ENCODE data around the gene RADIL.

Gene RADIL

DNA sequence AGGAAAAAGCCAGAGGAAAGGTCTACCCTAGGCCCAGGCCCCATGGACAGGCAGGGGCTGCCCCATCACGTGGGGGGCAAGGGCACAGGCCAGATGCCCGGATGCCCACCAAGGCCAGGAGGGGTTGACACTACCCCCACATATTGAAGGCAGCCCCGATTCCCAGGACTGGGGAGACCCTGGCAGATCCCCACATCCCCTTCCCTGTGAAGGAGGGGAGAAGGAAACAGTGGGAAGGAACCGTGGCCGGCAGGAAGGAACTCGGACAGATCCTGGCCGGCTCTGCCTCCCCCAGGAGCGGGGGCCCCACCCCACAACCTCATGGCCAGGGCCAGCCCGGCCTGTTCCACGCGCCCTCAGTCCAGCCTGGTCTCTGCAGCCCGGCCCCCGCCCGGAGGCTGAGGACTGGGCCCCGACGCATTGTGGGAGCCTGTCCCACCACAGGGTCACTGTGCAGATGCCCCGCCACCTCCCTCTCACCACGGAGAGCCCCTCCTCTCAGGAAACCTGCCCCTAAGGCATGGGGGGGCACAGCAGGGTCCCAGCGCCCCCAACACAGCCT lies 63.0 kb downstream of the RADIL start:
- Histone ChIP-seq H3K4me3 (ENCODE audit: low read length in 2 of 2) (no peak overlapping the region), H3K27me3 (ENCODE audit: control insufficient read depth in 2 of 2, insufficient read depth in 2 of 2, low read length in 2 of 2) (no peaks in the 10 kb centered on the region), H3K36me3 (ENCODE audit: control insufficient read depth in 2 of 2, insufficient read depth in 2 of 2, low read length in 2 of 2) (no peaks in the 10 kb centered on the region), H3K27ac (ENCODE audit: low read depth in 2 of 2, low read length in 2 of 2) (no peak overlapping the region), H3K9me3 (ENCODE audit: control insufficient read depth in 2 of 2, low read length in 2 of 2) (no peaks in the 10 kb centered on the region), H3K9ac (ENCODE audit: low read depth in 1 of 2, low read length in 2 of 2) (no peak overlapping the region), H3K4me1 (ENCODE audit: control insufficient read depth in 2 of 2, insufficient read depth in 2 of 2, low read length in 2 of 2) (no peaks in the 10 kb centered on the region)

- no peak overlapping the region for H3K27ac ChIP-seq (ENCODE audit: low read depth in 2 of 2, low read length in 2 of 2)
Measured at GRCh38 chr7:4819560-4820404, 63.7 kb downstream of the RADIL start.

DNA sequence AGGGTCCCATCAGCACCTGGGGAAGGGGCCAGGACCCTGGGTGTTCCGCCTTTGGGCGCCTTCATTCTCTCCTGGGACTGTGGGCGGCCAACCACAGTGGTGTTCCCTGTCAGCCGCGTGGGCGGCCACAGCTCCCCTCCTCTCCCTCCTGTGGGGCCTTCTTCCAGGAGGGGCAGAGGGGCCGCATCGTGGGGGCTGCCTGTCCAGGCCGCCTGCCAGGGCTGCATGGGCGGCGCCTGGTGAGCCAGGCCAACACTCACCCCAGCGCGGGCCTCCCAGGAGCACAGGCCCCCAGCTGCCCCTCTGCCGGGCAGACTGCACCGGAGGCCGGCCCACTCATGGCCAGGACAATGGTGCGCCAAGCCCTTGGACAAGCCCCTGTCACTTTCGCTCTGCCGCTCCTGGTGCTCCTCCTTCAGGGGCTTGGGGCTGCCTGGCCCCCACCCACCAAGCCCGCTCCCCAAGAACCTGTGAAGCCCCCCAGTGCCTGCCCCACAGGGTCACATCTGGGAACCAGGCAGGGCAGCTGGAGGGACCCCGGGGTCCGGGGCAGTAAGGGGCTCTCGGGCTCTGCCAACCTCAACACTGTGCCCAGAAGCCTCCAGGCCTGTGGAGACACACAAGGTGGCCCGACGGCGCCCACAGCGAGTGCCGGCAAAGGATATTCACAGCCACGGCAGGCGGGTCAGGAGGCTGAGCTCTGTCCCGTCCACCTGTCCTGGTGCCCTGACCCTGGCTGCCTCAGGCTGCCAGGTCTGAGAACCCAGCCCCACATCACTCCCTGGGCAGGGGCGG lies 65.3 kb downstream of the RADIL start:
- Histone ChIP-seq H3K4me3 (ENCODE audit: low read length in 2 of 2) (no peak overlapping the region), H3K27ac (ENCODE audit: low read depth in 2 of 2, low read length in 2 of 2) (no peak overlapping the region), H3K27me3 (ENCODE audit: control insufficient read depth in 2 of 2, insufficient read depth in 2 of 2, low read length in 2 of 2) (no peaks in the 10 kb centered on the region), H3K36me3 (ENCODE audit: control insufficient read depth in 2 of 2, insufficient read depth in 2 of 2, low read length in 2 of 2) (no peaks in the 10 kb centered on the region), H3K4me1 (ENCODE audit: control insufficient read depth in 2 of 2, insufficient read depth in 2 of 2, low read length in 2 of 2) (no peaks in the 10 kb centered on the region), H3K9ac (ENCODE audit: low read depth in 1 of 2, low read length in 2 of 2) (no peak overlapping the region), H3K9me3 (ENCODE audit: control insufficient read depth in 2 of 2, low read length in 2 of 2) (peaks cover 0 to 3% of the 10 kb centered on the region in 2 donors)

More at GRCh38 chr7:4819560-4820404, 63.7 kb downstream of the RADIL start:
- Histone ChIP-seq H3K4me1 (ENCODE audit: control insufficient read depth in 2 of 2, insufficient read depth in 2 of 2, low read length in 2 of 2) (no peaks in the 10 kb centered on the region), H3K4me3 (ENCODE audit: low read length in 2 of 2) (no peak overlapping the region), H3K9ac (ENCODE audit: low read depth in 1 of 2, low read length in 2 of 2) (no peak overlapping the region), H3K36me3 (ENCODE audit: control insufficient read depth in 2 of 2, insufficient read depth in 2 of 2, low read length in 2 of 2) (no peaks in the 10 kb centered on the region), H3K9me3 (ENCODE audit: control insufficient read depth in 2 of 2, low read length in 2 of 2) (no peaks in the 10 kb centered on the region), H3K27me3 (ENCODE audit: control insufficient read depth in 2 of 2, insufficient read depth in 2 of 2, low read length in 2 of 2) (no peaks in the 10 kb centered on the region)

DNA sequence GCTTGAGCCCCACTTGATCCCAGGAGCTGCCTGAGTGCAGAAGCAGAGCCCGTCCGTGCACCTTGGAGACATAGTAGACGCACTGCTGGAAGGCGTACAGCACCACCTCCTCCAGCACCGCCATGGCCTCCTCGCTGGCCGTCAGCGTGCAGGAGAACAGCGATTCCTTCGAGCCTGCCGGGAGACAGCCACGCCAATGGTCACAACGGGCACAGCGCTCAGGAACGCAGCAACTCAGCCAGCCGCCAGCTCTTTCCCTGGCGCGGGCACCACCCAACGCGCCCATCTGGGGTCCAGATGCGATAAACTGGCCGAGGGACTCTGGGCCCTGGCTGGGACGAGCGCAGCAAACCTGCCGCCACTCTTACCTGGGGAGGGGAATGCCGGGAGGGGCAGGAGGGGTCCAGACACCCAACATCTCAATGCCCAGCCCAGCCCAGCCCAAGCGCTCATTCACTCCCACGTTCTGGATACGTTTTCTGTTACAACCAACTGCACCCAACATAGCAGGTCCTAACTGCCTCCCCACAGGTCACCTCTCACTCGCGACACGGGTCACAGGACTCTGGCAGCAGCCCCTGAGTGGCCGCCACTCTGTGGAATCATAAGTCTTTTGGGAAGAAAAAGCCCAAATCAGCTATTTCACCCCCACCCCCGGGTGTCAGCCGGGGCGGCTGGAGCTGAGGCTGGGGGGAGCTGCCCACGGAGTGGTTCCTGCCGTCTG lies 66.2 kb downstream of the RADIL start:
- Histone ChIP-seq H3K9ac (ENCODE audit: low read depth in 1 of 2, low read length in 2 of 2) (no peak overlapping the region), H3K36me3 (ENCODE audit: control insufficient read depth in 2 of 2, insufficient read depth in 2 of 2, low read length in 2 of 2) (no peaks in the 10 kb centered on the region), H3K27me3 (ENCODE audit: control insufficient read depth in 2 of 2, insufficient read depth in 2 of 2, low read length in 2 of 2) (no peaks in the 10 kb centered on the region), H3K4me1 (ENCODE audit: control insufficient read depth in 2 of 2, insufficient read depth in 2 of 2, low read length in 2 of 2) (no peaks in the 10 kb centered on the region), H3K9me3 (ENCODE audit: control insufficient read depth in 2 of 2, low read length in 2 of 2) (peaks cover 0 to 3% of the 10 kb centered on the region in 2 donors), H3K27ac (ENCODE audit: low read depth in 2 of 2, low read length in 2 of 2) (no peak overlapping the region), H3K4me3 (ENCODE audit: low read length in 2 of 2) (no peak overlapping the region)

DNA sequence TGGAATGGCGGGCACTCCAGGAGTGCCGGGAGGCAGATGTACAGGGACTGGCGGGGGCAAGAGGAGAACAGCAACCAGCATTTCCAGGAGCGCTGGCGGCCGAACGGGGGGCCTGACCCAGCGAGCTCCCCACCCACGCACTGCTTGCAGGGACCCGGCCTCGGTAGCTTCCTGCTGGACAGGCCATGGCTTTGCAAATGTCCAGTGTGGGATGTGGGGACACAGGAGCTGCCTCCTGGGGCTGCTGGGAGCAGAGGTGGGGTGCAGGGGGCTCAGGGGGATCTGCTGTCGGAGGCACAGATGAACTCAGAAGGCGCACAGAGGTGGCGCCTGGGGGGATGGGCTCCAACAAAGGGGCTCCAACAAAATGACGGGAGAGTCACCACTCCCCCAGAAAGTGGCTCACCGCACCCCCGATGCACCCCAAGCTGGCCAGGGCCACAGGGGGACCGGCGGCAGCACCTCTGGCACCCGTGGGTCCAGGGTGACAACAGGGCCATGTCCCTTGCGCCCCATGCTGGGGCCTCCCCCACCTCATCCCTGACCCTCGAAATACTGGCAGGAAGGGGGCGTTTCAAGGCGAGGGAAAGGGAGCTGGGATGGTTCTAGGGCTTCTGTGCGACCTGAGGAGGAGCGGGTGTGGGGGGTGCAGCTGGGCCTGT lies 67.0 kb downstream of the RADIL start:
- Histone ChIP-seq H3K9me3 (ENCODE audit: control insufficient read depth in 2 of 2, low read length in 2 of 2) (peaks cover 0 to 3% of the 10 kb centered on the region in 2 donors), H3K4me1 (ENCODE audit: control insufficient read depth in 2 of 2, insufficient read depth in 2 of 2, low read length in 2 of 2) (no peaks in the 10 kb centered on the region), H3K36me3 (ENCODE audit: control insufficient read depth in 2 of 2, insufficient read depth in 2 of 2, low read length in 2 of 2) (no peaks in the 10 kb centered on the region), H3K9ac (ENCODE audit: low read depth in 1 of 2, low read length in 2 of 2) (no peak overlapping the region), H3K4me3 (ENCODE audit: low read length in 2 of 2) (no peak overlapping the region), H3K27ac (ENCODE audit: low read depth in 2 of 2, low read length in 2 of 2) (no peak overlapping the region), H3K27me3 (ENCODE audit: control insufficient read depth in 2 of 2, insufficient read depth in 2 of 2, low read length in 2 of 2) (no peaks in the 10 kb centered on the region)

DNA sequence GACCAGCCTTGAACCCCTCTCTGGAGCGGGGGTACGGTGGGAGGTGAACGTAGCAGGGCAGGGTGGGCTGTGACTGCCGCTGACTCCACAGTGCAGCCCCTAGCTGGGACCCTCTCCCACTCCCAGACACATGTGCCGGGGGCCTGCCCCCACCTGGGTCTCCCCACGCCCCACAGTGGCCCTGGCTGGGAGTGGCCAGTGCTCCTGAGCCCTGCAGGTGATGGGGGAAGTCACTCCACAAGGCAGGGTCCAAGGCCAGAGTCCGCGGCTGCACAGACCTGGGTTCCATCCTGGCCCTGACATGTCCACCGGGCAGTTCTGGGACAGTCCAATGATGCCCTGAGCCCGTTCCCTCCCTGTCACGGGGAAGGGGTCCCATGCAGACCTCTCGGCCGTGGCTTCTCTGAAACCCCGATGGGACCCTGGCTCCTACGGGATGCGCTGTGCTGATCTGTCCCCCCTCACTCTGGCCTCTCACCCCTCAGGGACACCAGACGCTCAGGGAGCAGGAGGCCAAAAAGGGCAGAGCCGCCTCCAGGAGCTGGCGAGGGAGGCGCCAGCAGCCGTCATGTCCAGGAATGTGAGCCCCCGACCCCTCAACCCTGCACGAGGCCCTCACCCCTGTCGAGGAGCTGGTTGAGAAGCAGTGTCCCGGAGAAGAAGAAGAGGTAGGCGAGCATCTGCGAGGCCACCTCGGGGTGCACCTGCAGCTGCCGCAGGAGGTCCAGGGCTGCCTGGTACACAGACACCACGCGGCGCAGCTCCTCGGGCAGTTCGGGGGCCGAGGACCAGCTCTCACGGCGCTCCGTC lies 67.7 kb downstream of the RADIL start:
- Histone ChIP-seq H3K4me3 (ENCODE audit: low read length in 2 of 2) (no peak overlapping the region), H3K9ac (ENCODE audit: low read depth in 1 of 2, low read length in 2 of 2) (no peak overlapping the region), H3K27ac (ENCODE audit: low read depth in 2 of 2, low read length in 2 of 2) (no peak overlapping the region), H3K36me3 (ENCODE audit: control insufficient read depth in 2 of 2, insufficient read depth in 2 of 2, low read length in 2 of 2) (no peaks in the 10 kb centered on the region), H3K4me1 (ENCODE audit: control insufficient read depth in 2 of 2, insufficient read depth in 2 of 2, low read length in 2 of 2) (no peaks in the 10 kb centered on the region), H3K27me3 (ENCODE audit: control insufficient read depth in 2 of 2, insufficient read depth in 2 of 2, low read length in 2 of 2) (no peaks in the 10 kb centered on the region), H3K9me3 (ENCODE audit: control insufficient read depth in 2 of 2, low read length in 2 of 2) (peaks cover 0 to 3% of the 10 kb centered on the region in 2 donors)

- no peaks in the 10 kb centered on the region for H3K4me1 ChIP-seq (ENCODE audit: control insufficient read depth in 2 of 2, insufficient read depth in 2 of 2, low read length in 2 of 2)
- no peaks in the 10 kb centered on the region for H3K27me3 ChIP-seq (ENCODE audit: control insufficient read depth in 2 of 2, insufficient read depth in 2 of 2, low read length in 2 of 2)
- no peak overlapping the region for H3K9ac ChIP-seq (ENCODE audit: low read depth in 1 of 2, low read length in 2 of 2)
- no peak overlapping the region for H3K4me3 ChIP-seq (ENCODE audit: low read length in 2 of 2)
- no peak overlapping the region for H3K27ac ChIP-seq (ENCODE audit: low read depth in 2 of 2, low read length in 2 of 2)
- peaks cover 0 to 3% of the 10 kb centered on the region in 2 donors for H3K9me3 ChIP-seq (ENCODE audit: control insufficient read depth in 2 of 2, low read length in 2 of 2)
- H3K36me3 ChIP-seq (ENCODE audit: control insufficient read depth in 2 of 2, insufficient read depth in 2 of 2, low read length in 2 of 2): no peaks in the 10 kb centered on the region
Measured at GRCh38 chr7:4815121-4815520, 68.4 kb downstream of the RADIL start.

- H3K36me3 ChIP-seq (ENCODE audit: control insufficient read depth in 2 of 2, insufficient read depth in 2 of 2, low read length in 2 of 2): no peaks in the 10 kb centered on the region
- no peaks in the 10 kb centered on the region for H3K27me3 ChIP-seq (ENCODE audit: control insufficient read depth in 2 of 2, insufficient read depth in 2 of 2, low read length in 2 of 2)
- H3K4me1 ChIP-seq (ENCODE audit: control insufficient read depth in 2 of 2, insufficient read depth in 2 of 2, low read length in 2 of 2): no peaks in the 10 kb centered on the region
- H3K9ac ChIP-seq (ENCODE audit: low read depth in 1 of 2, low read length in 2 of 2): no peak overlapping the region
- H3K9me3 ChIP-seq (ENCODE audit: control insufficient read depth in 2 of 2, low read length in 2 of 2): peaks cover 0 to 3% of the 10 kb centered on the region in 2 donors
- H3K4me3 ChIP-seq (ENCODE audit: low read length in 2 of 2): no peak overlapping the region
- H3K27ac ChIP-seq (ENCODE audit: low read depth in 2 of 2, low read length in 2 of 2): no peak overlapping the region
Measured at GRCh38 chr7:4814433-4814832, 69.1 kb downstream of the RADIL start.

GRCh38 chr7:4809666-4810065 lies 73.8 kb downstream of the RADIL start:
- Histone ChIP-seq H3K9ac (ENCODE audit: low read depth in 1 of 2, low read length in 2 of 2) (no peak overlapping the region), H3K4me3 (ENCODE audit: low read length in 2 of 2) (no peak overlapping the region), H3K4me1 (ENCODE audit: control insufficient read depth in 2 of 2, insufficient read depth in 2 of 2, low read length in 2 of 2) (no peaks in the 10 kb centered on the region), H3K36me3 (ENCODE audit: control insufficient read depth in 2 of 2, insufficient read depth in 2 of 2, low read length in 2 of 2) (no peaks in the 10 kb centered on the region), H3K9me3 (ENCODE audit: control insufficient read depth in 2 of 2, low read length in 2 of 2) (peaks cover 0 to 3% of the 10 kb centered on the region in 2 donors), H3K27me3 (ENCODE audit: control insufficient read depth in 2 of 2, insufficient read depth in 2 of 2, low read length in 2 of 2) (no peaks in the 10 kb centered on the region), H3K27ac (ENCODE audit: low read depth in 2 of 2, low read length in 2 of 2) (no peak overlapping the region)

Measured in mucosa of rectum (tissue), 2 donors.